ENCODE measurements around the gene SLC7A6OS. TPM values are rescaled to one million over a fixed set of nuclear protein-coding genes. Genes with fewer than 3 reads are reported as not detected.

SLC7A6OS gene
- total RNA-seq, 1 experiment from 2014 or later, result 24.5 TPM

DNA sequence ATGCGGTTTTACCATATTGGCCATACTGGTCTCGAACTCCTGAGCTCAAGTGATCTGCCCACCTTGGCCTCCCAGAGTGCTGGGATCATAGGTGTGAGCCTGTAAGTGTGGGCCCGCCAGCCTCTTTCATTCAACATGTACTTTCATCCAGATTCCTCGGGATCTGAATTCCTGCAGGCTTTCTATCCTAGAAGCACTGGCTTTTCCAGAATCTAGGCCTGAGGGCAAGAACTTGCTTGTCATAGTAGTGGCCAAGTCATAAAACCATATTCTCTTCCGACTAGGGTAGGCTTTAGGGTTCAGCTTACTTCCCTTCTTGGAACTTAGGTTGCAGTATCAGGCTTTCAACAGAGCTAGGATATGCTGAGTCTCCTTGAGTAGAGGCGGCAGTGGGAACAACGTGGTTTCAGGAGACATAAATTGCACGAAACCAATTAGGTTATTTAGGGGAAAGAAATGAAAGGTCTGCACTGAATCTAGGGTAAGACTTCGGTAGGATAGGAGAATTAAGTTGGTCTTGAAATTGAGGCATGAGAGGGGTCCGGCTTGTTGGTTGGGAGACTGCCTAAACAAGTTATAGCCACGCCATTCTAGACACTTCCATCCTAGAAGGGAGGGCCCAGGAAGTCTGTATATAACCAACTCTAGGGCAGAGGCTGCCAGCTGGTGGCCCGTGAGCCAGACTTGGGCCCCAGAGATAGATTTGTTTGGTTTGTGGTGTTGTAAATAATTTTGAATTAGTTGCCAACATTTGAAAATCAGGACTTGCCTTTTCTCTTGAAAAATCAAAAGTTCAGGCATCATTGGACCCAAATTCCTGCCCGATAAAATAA is 30.8 kb downstream of the SLC7A6OS start:
- Histone ChIP-seq H3T11ph (ENCODE audit: low read length) (no peak overlapping the region), H3K23ac (ENCODE audit: insufficient read length, low read depth, low read length) (no peak overlapping the region), H3K79me1 (ENCODE audit: insufficient read depth, low read depth, low read length, poor library complexity, severe bottlenecking) (no peaks in the 10 kb centered on the region), H3K4ac (ENCODE audit: low read depth, low read length) (no peak overlapping the region), H4K8ac (replicated peaks; ENCODE audit: insufficient read length, low read depth, low read length) (no peak overlapping the region), H4K5ac (ENCODE audit: insufficient read length, low read depth, low read length) (no peak overlapping the region), H2BK120ac (ENCODE audit: low read depth, low read length, poor library complexity, severe bottlenecking) (no peak overlapping the region), H3K27ac (ENCODE audit: insufficient read length, low read depth, low read length) (no peak overlapping the region), H3K23me2 (ENCODE audit: insufficient read length, low read depth, low read length, poor library complexity, severe bottlenecking) (no peaks in the 10 kb centered on the region), H3K14ac (ENCODE audit: insufficient read depth, low read length) (no peak overlapping the region), H2BK20ac (ENCODE audit: low read depth, low read length, poor library complexity, severe bottlenecking) (no peak overlapping the region), H4K91ac (ENCODE audit: insufficient read length, low read depth, low read length) (no peak overlapping the region), H3K4me1 (ENCODE audit: insufficient read depth, low read length) (no peaks in the 10 kb centered on the region), H2BK5ac (ENCODE audit: insufficient read length, low read length) (no peak overlapping the region), H3K56ac (ENCODE audit: insufficient read length, low read depth, low read length) (no peak overlapping the region), H3K79me2 (ENCODE audit: insufficient read depth, low read length) (no peaks in the 10 kb centered on the region), H3K18ac (ENCODE audit: insufficient read length, low read depth, low read length) (no peak overlapping the region), H3K27me3 (ENCODE audit: insufficient read depth, low read length) (no peaks in the 10 kb centered on the region), H3K9me3 (ENCODE audit: control insufficient read depth, low read depth, low read length) (no peaks in the 10 kb centered on the region), H3K4me2 (ENCODE audit: insufficient read depth, insufficient read length, low read length) (no peak overlapping the region), H4K20me1 (ENCODE audit: control insufficient read depth, insufficient read depth, insufficient read length) (no peaks in the 10 kb centered on the region), H2AK5ac (ENCODE audit: insufficient read length, low read length) (no peak overlapping the region), H2BK15ac (ENCODE audit: low read depth, low read length) (no peak overlapping the region), H2BK12ac (ENCODE audit: insufficient read length, low read depth, low read length) (no peak overlapping the region), H3K9ac (ENCODE audit: extremely low read depth, insufficient read length, low read length) (no peak overlapping the region), H2AFZ (ENCODE audit: low read length) (no peak overlapping the region)
- no peaks in the 10 kb centered on the region for H3K27me3 Mint-ChIP-seq (ENCODE audit: low read depth)
- no peak overlapping the region for H3K4me3 Mint-ChIP-seq
- no CpG with 5 or more reads among the region's 13 CpGs for WGBS (ENCODE audit: extremely low coverage, insufficient read length, low lambda C conversion rate)
- no peaks in the 10 kb centered on the region for H3K9me3 Mint-ChIP-seq
- TF ChIP-seq, protein P1, sequence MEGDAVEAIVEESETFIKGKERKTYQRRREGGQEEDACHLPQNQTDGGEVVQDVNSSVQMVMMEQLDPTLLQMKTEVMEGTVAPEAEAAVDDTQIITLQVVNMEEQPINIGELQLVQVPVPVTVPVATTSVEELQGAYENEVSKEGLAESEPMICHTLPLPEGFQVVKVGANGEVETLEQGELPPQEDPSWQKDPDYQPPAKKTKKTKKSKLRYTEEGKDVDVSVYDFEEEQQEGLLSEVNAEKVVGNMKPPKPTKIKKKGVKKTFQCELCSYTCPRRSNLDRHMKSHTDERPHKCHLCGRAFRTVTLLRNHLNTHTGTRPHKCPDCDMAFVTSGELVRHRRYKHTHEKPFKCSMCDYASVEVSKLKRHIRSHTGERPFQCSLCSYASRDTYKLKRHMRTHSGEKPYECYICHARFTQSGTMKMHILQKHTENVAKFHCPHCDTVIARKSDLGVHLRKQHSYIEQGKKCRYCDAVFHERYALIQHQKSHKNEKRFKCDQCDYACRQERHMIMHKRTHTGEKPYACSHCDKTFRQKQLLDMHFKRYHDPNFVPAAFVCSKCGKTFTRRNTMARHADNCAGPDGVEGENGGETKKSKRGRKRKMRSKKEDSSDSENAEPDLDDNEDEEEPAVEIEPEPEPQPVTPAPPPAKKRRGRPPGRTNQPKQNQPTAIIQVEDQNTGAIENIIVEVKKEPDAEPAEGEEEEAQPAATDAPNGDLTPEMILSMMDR (conservative IDR thresholded peaks at IDR 0.05), result no peak
- peak overlapping the region in 2 of 3 experiments; percentile 3 to 4; a peak in 3 of 7 replicates for H3K27ac Mint-ChIP-seq
- H3K36me3 Mint-ChIP-seq (ENCODE audit: insufficient read depth in 1 of 3, low read depth in 3 of 3), result peaks cover 3 to 21% (median 9%) of the 10 kb centered on the region in 3 experiments; a peak in 5 of 7 replicates
- no peak for DNase-seq
- H3K4me1 Mint-ChIP-seq, result peaks cover 1 to 5% of the 10 kb centered on the region in 2 experiments; a peak in 2 of 4 replicates
